HG03045 (cell line): Measurements from ENCODE around the gene MRPL45.

ENCODE experiments used
- ATAC-seq: cut with Tn5 transposase; IDR thresholded peaks from one replicate; pipeline ENCODE4 v1.9.1; 2021; ENCODE audit warnings: mild to moderate bottlenecking, moderate library complexity; ENCODE audit not compliant: unreplicated experiment

Gene MRPL45

DNA sequence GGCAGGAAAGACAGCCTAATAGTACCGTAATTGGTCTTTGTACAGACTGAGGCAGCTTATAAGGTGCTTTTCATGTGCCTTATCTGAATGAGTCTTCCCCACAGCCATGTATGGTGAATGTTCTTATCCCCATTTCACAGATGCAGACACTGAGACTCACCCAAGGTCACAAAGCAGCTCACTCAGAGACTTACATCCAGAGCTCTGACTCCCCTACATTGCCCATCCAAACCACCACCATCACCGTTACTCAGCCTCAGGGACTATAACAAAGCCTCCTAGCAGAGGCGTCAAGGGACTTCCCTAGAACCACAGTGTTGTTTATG, 47.4 kb downstream of the MRPL45 start:
- no peak for ATAC-seq

DNA sequence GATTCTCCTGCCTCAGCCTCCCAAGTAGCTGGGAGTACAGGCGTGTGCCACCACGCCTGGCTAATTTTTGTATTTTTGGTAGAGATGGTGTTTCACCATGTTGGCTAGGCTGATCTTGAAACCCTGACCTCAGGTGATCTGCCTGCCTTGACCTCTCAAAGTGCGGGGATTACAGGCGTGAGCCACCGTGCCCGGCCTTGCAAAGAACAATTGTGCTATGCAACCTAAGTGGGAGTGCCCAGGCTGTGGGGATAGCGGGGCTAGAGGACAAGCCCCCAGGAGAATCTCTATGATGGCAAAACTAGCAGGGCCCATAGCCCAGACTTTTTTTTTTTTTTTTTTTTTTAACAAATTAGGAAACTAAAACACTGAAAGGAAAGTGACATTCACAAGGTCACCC, 48.8 kb downstream of the MRPL45 start:
- ATAC-seq: no peak

DNA sequence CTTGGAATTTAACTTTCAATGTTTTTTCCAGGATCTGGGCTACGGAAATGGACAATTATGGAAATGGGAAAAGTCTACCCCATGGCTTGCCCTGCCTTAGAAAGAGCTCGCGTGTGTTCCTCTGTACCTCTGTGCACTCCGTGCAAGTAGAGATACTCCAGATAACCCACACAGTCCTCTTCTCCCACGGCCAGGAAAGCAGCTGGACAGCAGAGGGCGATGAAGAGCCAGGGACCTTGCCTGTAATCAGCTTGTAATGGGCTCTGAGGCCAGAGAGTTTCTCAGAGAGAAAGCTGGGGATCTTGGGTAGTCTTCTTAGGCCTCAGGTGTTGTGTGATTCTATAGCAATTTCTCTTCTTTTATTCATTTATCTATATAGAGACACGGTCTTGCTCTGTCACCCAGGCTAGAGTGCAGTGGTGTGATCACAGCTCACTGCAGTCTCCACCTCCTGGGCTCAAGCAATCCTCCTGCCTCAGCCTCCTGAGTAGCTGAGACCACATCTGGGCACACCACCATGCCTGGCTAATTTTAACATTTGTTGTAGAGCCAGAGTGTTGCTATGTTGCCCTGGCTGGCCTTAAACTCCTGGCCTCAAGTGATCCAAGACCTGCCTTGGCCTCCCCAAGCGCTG, 52.2 kb downstream of the MRPL45 start:
- ATAC-seq: no peak

DNA sequence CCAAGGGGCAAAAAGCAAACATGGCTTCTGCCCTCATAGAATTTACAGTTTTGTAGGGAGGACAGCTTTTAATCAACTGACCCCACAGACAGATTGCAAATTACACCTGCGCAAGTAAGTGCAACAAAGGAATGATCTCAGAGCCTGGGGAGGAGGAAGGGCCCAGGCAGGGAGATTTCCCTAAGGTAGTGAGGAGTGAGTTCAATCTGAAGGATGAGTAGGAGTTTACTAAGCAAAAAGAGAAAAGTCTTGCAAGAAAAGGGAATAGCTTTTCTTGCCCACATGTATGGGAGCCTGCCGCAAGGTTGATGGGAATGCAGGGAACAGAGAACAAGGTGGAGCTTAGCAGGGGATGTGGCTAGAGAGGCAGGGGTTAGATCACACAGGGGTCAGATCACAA, 53.1 kb downstream of the MRPL45 start:
- no peak for ATAC-seq

DNA sequence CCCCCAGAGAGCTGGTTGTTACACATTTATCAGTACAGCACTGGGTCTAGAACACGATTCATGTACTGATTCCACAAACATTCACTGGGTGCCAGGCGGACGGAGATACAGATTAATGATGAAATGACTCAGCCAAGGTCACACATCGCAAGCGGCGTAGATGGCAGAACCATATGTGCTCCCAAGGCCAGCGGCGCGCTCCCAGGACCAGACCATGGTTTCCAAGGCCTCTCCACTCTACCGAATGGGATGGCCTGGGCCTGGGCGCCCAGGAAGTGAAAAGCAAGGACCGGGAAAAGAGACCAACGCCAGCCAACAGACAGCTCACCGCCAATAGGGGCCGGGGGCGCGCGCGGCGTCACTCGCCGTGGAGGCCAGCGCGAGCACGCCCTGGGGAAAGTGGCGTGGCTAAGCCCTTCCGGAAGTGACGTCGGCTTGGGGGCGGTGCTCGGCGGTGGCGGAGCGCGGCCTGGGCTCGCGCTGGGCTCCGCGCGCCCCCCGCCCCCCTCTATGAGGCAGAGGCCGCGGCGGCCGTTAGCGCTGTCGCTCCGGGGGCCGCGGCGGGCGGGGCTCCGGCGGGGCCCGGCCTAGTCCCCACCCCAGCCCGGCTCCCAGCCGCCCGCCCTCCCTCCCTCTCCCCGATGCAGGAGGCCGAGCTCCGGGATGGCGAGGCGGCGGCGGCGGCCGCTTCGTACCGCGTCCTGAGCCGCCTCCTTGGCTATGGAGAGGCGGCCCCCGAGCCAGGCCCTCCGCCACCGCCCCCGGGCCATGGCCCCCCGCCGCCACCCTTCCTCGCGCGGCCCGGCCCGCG, 54.6 kb downstream of the MRPL45 start, which contains the start of gene SOCS7:
Gene SOCS7, plus strand, starts transcription at position 433 of the 811 bp plus-strand sequence. Its CDS starts 209 bp downstream, at position 642.
- ATAC-seq: peak; percentile 88

DNA sequence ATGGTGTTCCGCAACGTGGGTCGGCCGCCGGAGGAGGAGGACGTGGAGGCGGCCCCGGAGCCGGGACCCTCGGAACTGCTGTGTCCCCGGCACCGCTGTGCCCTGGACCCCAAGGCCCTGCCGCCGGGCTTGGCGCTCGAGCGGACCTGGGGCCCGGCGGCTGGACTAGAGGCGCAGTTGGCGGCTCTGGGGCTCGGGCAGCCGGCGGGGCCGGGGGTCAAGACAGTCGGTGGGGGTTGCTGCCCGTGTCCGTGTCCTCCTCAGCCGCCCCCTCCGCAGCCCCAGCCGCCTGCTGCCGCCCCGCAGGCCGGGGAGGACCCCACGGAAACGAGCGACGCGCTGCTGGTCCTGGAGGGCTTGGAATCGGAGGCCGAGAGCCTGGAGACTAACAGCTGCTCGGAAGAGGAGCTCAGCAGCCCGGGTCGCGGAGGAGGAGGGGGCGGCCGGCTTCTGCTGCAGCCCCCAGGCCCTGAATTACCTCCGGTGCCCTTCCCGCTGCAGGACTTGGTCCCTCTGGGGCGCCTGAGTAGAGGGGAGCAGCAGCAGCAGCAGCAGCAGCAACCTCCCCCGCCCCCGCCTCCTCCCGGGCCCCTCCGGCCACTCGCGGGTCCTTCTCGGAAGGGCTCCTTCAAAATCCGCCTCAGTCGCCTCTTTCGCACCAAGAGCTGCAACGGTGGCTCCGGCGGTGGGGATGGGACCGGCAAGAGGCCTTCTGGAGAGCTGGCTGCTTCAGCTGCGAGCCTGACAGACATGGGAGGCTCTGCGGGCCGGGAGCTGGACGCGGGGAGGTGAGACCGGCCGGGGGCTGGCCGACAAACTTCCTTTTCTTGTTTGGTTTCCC, 55.5 kb downstream of the MRPL45 start:
- ATAC-seq: peak; percentile 10

DNA sequence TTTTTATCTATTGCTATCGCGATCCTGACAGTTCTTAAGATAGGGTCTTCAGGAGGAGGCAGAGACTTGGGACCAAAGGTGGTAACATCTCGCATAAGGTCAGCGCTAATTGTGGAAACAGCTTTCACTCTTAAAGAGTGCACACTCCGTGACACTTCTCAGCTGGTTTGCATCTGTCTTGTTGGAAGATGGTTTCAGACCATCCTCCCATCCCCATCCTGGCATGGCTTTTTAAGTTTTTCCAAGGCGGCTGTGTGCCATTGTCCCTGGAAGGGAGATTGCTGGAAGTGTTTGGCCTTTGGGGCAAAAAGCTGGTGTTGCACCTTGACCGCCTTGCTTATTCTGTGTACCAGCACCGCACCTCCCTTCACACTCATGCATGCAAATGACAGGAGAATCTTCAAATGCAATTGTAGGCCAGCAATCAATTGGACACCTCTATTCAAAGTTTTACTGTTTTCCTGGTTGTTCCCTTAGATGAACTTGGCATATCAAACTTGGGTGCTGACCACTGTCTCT, 56.2 kb downstream of the MRPL45 start:
- no peak for ATAC-seq

DNA sequence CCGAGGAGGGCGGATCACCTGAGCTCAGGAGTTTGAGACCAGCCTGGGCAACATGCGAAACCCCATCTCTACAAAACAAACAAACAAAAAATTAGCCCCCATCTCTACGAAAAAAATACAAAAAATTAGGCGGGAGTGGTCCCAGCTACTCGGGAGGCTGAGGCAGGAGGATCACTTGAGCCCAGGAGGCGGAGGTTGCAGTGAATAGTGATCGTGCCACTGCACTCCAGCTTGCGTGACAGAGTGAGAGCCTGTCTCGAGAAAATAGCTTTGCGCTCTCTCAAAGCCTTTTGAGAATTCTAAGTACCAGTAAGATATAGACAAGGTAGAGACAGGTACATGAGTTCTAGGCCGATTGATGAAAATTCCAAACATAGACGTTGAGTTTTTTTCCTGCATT, 56.7 kb downstream of the MRPL45 start:
- ATAC-seq: no peak

DNA sequence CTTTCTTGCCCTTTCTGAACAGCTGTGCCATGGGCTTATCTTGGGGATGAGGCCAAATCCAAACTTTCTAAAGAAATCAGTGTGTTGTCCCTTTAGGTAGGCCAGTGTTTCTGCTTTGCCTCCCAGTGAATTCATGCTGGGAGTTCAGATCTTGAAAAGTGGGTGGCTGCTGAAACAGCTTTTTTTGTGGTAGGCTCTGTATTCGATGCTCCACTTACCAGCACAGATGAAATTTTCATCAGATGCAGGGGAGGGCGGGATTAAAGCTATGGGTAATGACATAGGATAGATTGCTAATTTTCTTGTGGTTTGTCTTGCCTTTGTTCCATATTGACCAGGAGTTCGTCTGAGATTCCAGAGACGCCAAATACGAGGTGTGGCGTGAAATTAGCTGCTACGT, 57.5 kb downstream of the MRPL45 start:
- no peak for ATAC-seq

DNA sequence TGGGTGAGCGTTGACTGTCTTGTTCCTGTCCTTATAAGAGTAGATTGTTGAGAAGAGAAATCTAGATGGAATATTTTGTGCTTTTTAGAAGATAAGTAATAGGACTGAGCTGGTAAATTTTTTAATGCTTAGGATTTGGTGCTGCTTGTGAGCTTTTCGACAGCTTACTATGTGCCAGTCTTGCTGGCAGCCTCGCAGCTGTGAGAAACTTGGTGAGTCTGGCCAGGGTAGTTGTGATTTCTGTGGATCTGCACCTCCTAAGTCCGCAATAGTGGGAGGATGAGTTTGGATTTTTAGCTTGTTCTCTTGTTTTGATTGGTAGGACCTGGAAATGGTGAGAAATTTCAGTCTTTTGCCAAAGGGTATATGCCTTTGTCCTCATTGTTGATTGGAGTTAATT, 58.3 kb downstream of the MRPL45 start:
- ATAC-seq: no peak

DNA sequence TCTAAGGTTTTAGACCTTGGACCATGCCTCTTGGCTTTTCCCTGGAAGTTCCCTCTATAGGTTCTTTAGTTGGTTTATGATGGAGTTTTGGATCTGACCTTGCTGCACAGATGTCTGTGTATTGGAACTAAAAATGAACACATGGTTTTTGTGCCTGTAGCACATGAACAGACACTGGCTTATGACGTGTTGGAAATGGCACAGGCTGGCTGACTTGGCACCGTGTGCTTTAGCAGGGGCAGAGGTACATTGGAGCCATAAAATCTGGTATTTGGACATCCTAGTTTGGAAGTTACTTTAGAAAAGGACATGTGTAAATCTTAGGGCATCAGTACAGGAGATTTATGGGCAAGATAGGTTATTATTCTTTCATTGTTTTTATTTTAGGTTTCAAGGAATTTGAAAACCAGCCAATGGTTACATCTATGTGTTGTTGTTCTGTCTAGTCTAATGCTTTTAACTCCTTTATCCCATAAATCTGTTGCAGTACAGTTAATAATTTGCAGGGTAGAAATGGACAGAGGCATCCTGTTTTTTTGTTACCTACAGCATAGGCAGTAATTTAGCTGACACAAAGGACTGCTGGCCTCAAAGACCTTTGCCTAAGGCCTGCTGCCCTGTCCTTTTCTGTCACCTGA, 60.6 kb downstream of the MRPL45 start:
- ATAC-seq: no peak

DNA sequence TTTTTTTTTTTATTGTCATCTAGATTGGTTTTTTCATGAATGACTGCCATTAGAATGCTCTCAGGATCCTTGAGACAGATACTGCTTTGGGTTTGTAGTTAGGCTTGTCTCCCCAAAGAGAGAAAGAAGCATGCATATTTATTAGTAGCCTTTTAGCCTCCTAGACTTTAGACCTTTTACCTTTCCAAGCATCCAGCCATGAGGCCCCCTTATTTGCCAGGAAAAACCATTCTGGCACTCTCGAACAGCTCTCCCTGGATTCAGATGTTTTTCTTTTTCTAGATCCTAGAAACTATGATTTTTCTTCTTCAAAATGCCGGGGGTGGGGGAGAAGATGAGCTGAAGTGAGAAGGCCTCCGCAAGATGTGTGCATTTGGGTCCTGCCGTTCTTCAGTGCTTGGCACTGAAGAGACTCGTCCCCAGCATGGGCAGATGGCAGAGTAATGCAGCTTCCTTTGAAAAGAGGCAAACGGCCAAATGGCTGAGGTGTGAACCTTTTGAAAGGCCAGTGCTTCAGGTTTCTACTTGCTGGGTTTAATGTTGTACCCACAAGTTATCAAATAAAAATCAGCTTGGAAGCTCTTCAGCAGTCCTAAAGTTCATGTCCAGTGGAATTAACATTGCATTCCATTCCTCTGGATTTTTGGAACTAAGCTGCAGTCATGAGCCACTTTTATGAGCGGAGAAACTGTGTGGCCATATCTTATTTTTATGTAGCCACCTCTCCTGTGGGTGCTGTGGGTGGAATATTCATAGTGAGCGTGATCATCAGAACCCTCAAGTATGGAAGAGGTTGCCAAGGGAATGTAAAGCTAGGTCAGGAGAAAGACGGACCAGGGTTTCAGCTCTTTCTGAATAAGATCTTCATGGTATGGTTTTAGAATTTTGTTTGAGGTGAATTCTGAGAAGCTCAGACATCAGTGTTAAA, 61.9 kb downstream of the MRPL45 start:
- ATAC-seq: no peak

DNA sequence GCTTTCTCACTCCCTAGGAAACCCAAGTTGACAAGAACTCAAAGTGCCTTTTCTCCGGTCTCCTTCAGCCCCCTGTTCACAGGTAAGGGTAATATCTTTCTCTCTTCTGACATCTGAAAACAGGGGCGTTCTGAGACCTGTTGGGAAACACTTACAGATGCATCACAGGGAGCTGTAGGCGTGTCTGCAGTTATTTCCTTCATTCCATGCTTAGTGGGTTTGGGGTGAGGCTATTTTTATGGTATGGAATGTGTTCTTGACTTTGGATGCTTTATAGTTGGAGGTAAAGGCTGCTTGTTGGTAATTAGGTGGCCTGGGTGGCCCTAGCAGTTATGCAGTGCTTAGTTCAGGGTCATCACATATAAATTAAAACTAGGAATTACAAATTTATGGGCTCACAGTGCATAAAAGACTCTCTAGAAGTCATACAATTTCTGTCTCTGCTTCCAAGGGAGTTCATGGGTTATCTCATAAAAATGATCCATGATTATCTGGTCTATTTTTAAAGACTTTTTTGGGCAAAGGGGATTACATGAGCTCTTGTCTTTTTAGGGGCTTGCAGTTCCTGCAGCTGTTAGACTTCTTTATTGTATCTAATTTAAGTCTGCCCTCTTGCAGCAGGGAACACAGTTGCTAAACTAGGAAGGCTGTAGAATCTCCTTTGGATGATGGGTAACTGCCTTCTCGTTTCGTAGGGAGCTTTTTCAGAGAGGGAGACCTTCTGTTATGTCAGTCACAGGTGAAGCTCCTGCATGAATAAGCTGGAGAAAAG, 64.9 kb downstream of the MRPL45 start:
- no peak for ATAC-seq

DNA sequence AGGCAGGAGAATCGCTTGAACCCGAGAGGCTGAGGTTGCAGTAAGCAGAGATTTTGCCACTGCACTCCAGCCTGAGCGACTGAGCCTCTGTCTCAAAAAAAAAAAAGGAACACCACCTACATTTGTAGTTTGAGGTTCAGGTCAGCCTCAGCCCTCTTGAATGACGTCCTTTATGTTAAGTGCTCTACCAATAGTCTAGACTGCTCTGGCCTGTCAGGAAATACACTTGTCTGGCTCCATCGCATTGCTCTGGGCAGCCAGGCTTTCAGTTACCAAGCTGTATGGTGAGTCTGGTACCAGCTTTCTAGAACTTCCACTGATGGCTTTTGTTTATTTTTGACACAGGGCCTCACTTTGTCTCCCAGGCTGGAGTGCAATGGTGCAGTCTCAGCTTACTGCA, 66.0 kb downstream of the MRPL45 start:
- ATAC-seq: no peak

DNA sequence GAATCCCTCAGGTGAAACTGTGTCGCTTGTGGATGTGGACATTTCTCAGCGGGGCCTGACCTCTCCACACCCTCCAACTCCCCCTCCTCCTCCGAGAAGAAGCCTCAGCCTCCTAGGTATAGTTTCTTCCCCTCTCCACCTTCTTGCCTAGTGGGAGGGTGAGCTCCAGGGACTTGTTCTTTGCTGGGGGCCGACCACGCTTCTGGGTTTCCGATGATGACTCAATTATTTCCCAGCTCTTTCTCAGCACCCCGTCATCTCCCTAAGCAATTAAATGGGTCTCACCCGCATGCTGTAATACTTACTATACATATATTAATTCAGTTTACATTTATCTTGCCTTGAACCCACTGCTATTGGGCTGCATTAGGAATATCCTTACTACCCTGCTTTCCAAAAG, 67.8 kb downstream of the MRPL45 start:
- no peak for ATAC-seq

DNA sequence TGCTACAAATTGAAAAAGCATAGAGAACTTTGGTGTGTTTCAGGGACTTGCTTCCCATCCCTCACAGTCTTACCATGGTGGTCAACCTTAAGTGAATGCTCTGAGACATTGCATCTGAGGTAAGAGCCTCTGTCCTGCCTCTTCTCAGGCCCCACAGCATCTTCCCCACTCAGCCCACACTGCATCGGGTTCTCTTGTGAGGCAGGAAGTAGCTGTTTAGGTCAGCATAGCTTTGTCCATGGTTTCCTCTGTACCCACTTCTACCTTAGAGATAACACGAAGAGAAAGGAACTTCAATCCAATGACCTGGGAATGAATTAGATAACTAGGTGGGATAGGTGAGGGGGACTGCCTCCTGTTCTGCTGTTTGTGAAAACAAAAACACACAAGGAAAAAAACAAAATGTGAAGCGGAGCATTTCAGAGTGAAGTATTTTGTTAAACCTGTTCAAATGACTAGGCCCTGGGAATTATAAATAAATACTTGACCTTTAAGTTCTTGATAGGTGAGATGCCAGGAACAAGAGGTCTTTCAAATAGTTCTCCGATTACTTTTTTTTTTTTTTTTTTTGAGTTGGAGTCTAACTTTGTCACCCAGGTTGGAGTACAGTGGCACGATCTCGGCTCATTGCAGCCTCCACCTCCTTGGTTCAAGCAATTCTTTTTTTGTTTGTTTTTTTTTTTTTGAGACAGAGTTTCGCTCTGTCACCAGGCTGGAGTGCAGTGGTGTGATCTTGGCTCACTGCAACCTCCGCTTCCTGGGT, 72.3 kb downstream of the MRPL45 start:
- no peak for ATAC-seq
